ENCODE results near the gene FBXO30.

The FBXO30 gene

GRCh38 chr6:145814035-145814500 lies 527 bp downstream of the FBXO30 start:
- no peaks in the 10 kb centered on the region for H3K9me3 ChIP-seq (ENCODE audit: control insufficient read depth, insufficient read depth, low read depth, low read length)
- no peaks in the 10 kb centered on the region for H3K36me3 ChIP-seq (ENCODE audit: control insufficient read depth in 2 of 2, insufficient read depth in 1 of 2, low read length in 2 of 2)
- H3K27ac ChIP-seq (ENCODE audit: extremely low read depth, low read depth, low read length) = peak overlapping the region; percentile 83
- H3K4me1 ChIP-seq (ENCODE audit: control insufficient read depth, insufficient read depth, low read length) = peaks cover 5% of the 10 kb centered on the region
- ChIA-PET CTCF (interaction anchor here (0.6 to 1.0 kb wide), 2 partner anchors 77 to 569 kb away, joined by 3 to 5 read pairs; no protein-coding TSS in a partner anchor), POLR2A (interaction anchor here (0.5 to 2.6 kb wide), 14 partner anchors 11 to 1746 kb away, joined by 3 to 53 read pairs (median 4); partner anchors contain the start of genes EPM2A and SHPRH)
- peak overlapping the region; percentile 61 for H3K4me3 ChIP-seq (ENCODE audit: low read depth, low read length)
- peak; percentile 59; the same call in 1 of the 2 replicates for TF ChIP-seq ZBTB20 (tag by site-specific recombination; IDR thresholded peaks at IDR 0.05)
- TF ChIP-seq ZBTB8A (tag by site-specific recombination; IDR thresholded peaks at IDR 0.05) = 0 out of 2 replicates have a peak, but pooled peaks have one; percentile 11
- TF ChIP-seq PRDM10 (tag by site-specific recombination; IDR thresholded peaks at IDR 0.05) = peak; percentile 7; the same call in 1 of the 2 replicates
- peak; percentile 30; the same call in 1 of the 2 replicates for TF ChIP-seq ZNF596 (tag by site-specific recombination; IDR thresholded peaks at IDR 0.05)
- TF ChIP-seq, protein P1, sequence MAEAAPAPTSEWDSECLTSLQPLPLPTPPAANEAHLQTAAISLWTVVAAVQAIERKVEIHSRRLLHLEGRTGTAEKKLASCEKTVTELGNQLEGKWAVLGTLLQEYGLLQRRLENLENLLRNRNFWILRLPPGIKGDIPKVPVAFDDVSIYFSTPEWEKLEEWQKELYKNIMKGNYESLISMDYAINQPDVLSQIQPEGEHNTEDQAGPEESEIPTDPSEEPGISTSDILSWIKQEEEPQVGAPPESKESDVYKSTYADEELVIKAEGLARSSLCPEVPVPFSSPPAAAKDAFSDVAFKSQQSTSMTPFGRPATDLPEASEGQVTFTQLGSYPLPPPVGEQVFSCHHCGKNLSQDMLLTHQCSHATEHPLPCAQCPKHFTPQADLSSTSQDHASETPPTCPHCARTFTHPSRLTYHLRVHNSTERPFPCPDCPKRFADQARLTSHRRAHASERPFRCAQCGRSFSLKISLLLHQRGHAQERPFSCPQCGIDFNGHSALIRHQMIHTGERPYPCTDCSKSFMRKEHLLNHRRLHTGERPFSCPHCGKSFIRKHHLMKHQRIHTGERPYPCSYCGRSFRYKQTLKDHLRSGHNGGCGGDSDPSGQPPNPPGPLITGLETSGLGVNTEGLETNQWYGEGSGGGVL (tag by site-specific recombination; IDR thresholded peaks at IDR 0.05) = no peak
- no peak for TF ChIP-seq ZNF548 (tag by site-specific recombination; IDR thresholded peaks at IDR 0.05)
- TF ChIP-seq, protein P2, sequence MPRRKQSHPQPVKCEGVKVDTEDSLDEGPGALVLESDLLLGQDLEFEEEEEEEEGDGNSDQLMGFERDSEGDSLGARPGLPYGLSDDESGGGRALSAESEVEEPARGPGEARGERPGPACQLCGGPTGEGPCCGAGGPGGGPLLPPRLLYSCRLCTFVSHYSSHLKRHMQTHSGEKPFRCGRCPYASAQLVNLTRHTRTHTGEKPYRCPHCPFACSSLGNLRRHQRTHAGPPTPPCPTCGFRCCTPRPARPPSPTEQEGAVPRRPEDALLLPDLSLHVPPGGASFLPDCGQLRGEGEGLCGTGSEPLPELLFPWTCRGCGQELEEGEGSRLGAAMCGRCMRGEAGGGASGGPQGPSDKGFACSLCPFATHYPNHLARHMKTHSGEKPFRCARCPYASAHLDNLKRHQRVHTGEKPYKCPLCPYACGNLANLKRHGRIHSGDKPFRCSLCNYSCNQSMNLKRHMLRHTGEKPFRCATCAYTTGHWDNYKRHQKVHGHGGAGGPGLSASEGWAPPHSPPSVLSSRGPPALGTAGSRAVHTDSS (tag by site-specific recombination; IDR thresholded peaks at IDR 0.05) = no peak
- TF ChIP-seq YY2 (tag by site-specific recombination; IDR thresholded peaks at IDR 0.05) = 0 out of 2 replicates have a peak, but pooled peaks have one; percentile 39
- TF ChIP-seq, protein P3, sequence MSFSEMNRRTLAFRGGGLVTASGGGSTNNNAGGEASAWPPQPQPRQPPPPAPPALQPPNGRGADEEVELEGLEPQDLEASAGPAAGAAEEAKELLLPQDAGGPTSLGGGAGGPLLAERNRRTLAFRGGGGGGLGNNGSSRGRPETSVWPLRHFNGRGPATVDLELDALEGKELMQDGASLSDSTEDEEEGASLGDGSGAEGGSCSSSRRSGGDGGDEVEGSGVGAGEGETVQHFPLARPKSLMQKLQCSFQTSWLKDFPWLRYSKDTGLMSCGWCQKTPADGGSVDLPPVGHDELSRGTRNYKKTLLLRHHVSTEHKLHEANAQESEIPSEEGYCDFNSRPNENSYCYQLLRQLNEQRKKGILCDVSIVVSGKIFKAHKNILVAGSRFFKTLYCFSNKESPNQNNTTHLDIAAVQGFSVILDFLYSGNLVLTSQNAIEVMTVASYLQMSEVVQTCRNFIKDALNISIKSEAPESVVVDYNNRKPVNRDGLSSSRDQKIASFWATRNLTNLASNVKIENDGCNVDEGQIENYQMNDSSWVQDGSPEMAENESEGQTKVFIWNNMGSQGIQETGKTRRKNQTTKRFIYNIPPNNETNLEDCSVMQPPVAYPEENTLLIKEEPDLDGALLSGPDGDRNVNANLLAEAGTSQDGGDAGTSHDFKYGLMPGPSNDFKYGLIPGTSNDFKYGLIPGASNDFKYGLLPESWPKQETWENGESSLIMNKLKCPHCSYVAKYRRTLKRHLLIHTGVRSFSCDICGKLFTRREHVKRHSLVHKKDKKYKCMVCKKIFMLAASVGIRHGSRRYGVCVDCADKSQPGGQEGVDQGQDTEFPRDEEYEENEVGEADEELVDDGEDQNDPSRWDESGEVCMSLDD (tag by site-specific recombination; IDR thresholded peaks at IDR 0.05) = 0 out of 2 replicates have a peak, but pooled peaks have one; percentile 31
- TF ChIP-seq ZXDB (tag by site-specific recombination; IDR thresholded peaks at IDR 0.05) = peak; percentile 24; the same call in 1 of the 2 replicates
- peak; percentile 42; the same call in 1 of the 2 replicates for TF ChIP-seq YY1 (tag by site-specific recombination; IDR thresholded peaks at IDR 0.05)
- peak; percentile 55 for TF ChIP-seq SETDB1 (IDR thresholded peaks at IDR 0.05; ENCODE audit: insufficient read length, low read length)
- no peak for TF ChIP-seq ZBTB7A (tag by site-specific recombination; IDR thresholded peaks at IDR 0.05; ENCODE audit: low read depth)
- no peak for TF ChIP-seq ZNF426 (tag by site-specific recombination; IDR thresholded peaks at IDR 0.05)
- TF ChIP-seq ZNF530 (tag by site-specific recombination; IDR thresholded peaks at IDR 0.05; ENCODE audit: low read depth) = no peak
- TF ChIP-seq PATZ1 (tag by site-specific recombination; IDR thresholded peaks at IDR 0.05) = 0 out of 2 replicates have a peak, but pooled peaks have one; percentile 14
- peak; percentile 27; the same call in 1 of the 2 replicates for TF ChIP-seq ZNF341 (tag by site-specific recombination; IDR thresholded peaks at IDR 0.05; ENCODE audit: low read depth)
- TF ChIP-seq ZNF202 (tag by site-specific recombination; IDR thresholded peaks at IDR 0.05; ENCODE audit: borderline replicate concordance) = no peak
- TF ChIP-seq ZBTB26 (tag by site-specific recombination; optimal IDR thresholded peaks at IDR 0.05) = peak; percentile 48
- no peak for TF ChIP-seq ZNF18 (tag by site-specific recombination; IDR thresholded peaks at IDR 0.05)

Data from HEK293 (cell line).